ENCODE measurements around the gene MAFF. TPM values are rescaled to one million over a fixed set of nuclear protein-coding genes. Genes with fewer than 3 reads are reported as not detected.

Gene MAFF
- total and polyA plus RNA-seq, 9 of the 15 experiments (the other 6 are each of a cell fraction or from before 2014, with no cell fraction given): 0.51 to 8.0 (median 5.4) TPM

DNA sequence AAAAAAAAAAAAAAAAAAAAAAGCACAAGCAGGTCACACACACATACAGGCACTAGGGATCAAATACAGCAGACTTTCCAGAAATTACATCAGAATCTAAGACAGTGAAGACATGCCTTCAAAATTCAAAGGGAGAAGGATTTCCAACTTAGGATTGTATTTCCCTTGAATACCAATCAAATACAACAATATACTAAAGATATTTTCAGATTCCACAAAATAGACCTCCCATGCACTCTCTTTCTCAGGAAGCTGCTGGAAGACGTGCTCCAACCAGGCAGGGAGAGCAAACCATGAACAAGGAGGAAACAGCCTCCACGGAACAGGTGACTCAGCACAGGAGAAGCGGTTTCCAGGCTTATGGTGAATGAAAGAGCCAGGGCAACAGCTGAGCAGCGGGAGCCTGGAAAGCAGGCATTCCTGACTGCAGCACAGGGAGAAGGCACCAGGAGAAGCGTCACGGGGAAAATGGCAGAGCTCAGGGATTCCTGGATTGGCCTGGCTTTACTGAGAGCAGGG is 39.0 kb downstream of the MAFF start (continued):
- TF ChIP-seq, protein P1, sequence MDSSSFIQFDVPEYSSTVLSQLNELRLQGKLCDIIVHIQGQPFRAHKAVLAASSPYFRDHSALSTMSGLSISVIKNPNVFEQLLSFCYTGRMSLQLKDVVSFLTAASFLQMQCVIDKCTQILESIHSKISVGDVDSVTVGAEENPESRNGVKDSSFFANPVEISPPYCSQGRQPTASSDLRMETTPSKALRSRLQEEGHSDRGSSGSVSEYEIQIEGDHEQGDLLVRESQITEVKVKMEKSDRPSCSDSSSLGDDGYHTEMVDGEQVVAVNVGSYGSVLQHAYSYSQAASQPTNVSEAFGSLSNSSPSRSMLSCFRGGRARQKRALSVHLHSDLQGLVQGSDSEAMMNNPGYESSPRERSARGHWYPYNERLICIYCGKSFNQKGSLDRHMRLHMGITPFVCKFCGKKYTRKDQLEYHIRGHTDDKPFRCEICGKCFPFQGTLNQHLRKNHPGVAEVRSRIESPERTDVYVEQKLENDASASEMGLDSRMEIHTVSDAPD (CRISPR knock-in tag; IDR thresholded peaks at IDR 0.05): no peak
- TF ChIP-seq DACH1 (IDR thresholded peaks at IDR 0.05; ENCODE audit: partially characterized antibody) (no peak), PHF8 (IDR thresholded peaks at IDR 0.05; ENCODE audit: borderline replicate concordance, low read length) (no peak), FOSL1 (tag; conservative IDR thresholded peaks at IDR 0.05) (peak; percentile 83), ZNF316 (IDR thresholded peaks at IDR 0.05) (peak; percentile 64; the same call in 1 of the 2 replicates), KLF13 (tag; IDR thresholded peaks at IDR 0.05; ENCODE audit: borderline replicate concordance, low read depth) (no peak), RFX7 (CRISPR knock-in tag; IDR thresholded peaks at IDR 0.05) (no peak), PRPF4 (IDR thresholded peaks at IDR 0.05; ENCODE audit: insufficient read depth, low read depth, low read length, poor library complexity, severe bottlenecking) (no peak), HMGN3 (IDR thresholded peaks at IDR 0.05; ENCODE audit: borderline replicate concordance, extremely low read depth, insufficient read length, low read depth, low read length) (no peak), CHD4 (IDR thresholded peaks at IDR 0.05; ENCODE audit: insufficient read depth, insufficient replicate concordance, low read depth, low read length, poor library complexity, severe bottlenecking) (no peak), POLR2AphosphoS5 (IDR thresholded peaks at IDR 0.05; ENCODE audit: control insufficient read depth, insufficient read depth, low read depth, low read length) (no peak), POU5F1 (IDR thresholded peaks at IDR 0.05; ENCODE audit: borderline replicate concordance, low read depth, low read length, partially characterized antibody) (no peak), HMG20B (CRISPR knock-in tag; IDR thresholded peaks at IDR 0.05) (no peak), ZFPM2 (CRISPR knock-in tag; IDR thresholded peaks at IDR 0.05) (no peak), TAF1 (IDR thresholded peaks at IDR 0.05; ENCODE audit: control insufficient read depth, extremely low read depth, insufficient read depth, low read length, severe bottlenecking) (no peak), ILK (tag; IDR thresholded peaks at IDR 0.05; ENCODE audit: borderline replicate concordance, low read depth) (no peak), JUNB (CRISPR knock-in tag; conservative IDR thresholded peaks at IDR 0.05) (no peak), GABPB2 (CRISPR knock-in tag; conservative IDR thresholded peaks at IDR 0.05) (no peak), SAFB (IDR thresholded peaks at IDR 0.05; ENCODE audit: borderline replicate concordance, low read depth, low read length) (no peak), FUS (optimal IDR thresholded peaks at IDR 0.05; ENCODE audit: low read depth, low read length) (no peak)
- TF ChIP-seq, protein P2, sequence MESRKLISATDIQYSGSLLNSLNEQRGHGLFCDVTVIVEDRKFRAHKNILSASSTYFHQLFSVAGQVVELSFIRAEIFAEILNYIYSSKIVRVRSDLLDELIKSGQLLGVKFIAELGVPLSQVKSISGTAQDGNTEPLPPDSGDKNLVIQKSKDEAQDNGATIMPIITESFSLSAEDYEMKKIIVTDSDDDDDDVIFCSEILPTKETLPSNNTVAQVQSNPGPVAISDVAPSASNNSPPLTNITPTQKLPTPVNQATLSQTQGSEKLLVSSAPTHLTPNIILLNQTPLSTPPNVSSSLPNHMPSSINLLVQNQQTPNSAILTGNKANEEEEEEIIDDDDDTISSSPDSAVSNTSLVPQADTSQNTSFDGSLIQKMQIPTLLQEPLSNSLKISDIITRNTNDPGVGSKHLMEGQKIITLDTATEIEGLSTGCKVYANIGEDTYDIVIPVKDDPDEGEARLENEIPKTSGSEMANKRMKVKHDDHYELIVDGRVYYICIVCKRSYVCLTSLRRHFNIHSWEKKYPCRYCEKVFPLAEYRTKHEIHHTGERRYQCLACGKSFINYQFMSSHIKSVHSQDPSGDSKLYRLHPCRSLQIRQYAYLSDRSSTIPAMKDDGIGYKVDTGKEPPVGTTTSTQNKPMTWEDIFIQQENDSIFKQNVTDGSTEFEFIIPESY (CRISPR knock-in tag; IDR thresholded peaks at IDR 0.05): no peak
- TF ChIP-seq, protein P3, sequence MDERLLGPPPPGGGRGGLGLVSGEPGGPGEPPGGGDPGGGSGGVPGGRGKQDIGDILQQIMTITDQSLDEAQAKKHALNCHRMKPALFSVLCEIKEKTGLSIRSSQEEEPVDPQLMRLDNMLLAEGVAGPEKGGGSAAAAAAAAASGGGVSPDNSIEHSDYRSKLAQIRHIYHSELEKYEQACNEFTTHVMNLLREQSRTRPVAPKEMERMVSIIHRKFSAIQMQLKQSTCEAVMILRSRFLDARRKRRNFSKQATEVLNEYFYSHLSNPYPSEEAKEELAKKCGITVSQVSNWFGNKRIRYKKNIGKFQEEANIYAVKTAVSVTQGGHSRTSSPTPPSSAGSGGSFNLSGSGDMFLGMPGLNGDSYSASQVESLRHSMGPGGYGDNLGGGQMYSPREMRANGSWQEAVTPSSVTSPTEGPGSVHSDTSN (CRISPR knock-in tag; IDR thresholded peaks at IDR 0.05; ENCODE audit: low read depth): no peak
- TF ChIP-seq, protein P3 (tag; conservative IDR thresholded peaks at IDR 0.05; ENCODE audit: low read depth): no peak
